HG03521 (cell line): ENCODE results near the gene BCL2.

Experiments
- ATAC-seq: cut with Tn5 transposase; IDR thresholded peaks from one replicate; pipeline ENCODE4 v1.9.1; 2021; ENCODE audit warnings: mild to moderate bottlenecking, moderate library complexity; ENCODE audit not compliant: unreplicated experiment

BCL2 gene

GRCh38 chr18:63146828-63147409 lies 172.7 kb downstream of the BCL2 start:
- ATAC-seq: no peak

DNA sequence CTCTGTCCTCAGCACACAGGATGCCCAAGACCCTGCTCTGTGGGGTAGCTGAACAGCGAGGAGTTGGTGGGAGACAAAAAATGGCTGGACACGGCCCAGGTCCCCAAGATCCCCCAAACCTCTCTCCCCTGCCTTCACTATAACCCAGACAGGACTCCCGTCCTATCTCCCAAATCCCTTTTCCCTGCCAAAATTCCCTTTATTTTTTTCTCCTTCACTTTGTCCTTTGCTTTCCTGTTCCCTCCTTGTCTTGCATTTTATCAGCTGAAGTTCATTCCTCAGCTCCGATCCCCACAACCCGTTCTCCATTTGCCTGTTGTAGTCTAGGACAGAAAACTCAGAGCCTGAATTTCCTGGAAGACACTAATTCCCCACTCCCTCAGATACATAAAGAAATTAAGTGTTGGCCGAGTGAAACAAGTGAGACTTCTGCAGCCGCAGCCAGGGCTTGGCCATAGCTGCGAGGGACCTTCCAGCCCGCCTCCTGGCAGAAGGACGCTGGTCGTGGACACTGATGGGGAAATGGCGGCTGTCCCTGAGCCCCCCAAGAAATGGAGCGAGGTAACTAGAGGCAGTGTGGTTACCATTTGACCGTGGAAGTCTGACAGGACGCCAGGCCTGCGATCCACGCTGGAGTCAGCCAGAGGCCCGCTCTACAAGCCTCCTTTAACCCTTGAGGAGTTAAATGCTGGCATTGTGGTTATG lies 173.6 kb downstream of the BCL2 start:
- ATAC-seq: no peak

DNA sequence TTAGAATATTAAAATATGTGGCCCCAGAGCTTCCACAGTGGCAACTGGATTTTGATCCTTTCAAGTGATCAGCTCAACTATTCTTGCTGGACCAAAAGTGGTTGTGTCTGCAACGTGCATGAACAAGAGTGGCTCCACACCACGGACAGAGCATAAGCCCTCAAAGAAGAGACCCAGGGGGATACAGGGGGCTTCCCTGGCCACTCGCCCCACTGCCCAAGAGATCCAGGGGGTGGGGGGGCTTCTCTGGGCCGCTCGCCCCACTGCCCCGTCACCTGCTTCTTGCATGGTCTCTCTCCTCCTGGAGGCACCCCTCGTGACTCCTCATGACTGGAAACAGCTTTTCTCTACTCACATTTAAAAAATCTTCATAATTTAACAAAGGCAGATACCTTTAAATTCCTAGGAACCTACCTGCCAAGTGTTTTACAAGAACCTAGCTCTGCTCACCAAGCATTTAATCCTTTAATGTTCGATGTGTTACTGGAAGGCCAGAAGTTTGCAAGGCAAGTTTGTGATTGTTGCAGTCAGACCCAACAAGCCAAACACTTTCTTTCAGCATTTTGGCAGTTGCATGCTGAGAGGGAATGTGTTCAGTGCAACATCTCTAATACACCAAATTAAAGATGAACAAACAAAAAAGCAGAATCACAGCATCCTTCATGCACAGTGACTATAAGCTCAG lies 174.3 kb downstream of the BCL2 start:
- no peak for ATAC-seq

- no peak for ATAC-seq
Observed at GRCh38 chr18:63144748-63145147, 174.8 kb downstream of the BCL2 start.

- no peak for ATAC-seq
Observed at GRCh38 chr18:63143330-63143771, 176.2 kb downstream of the BCL2 start.

GRCh38 chr18:63142594-63143225 lies 176.9 kb downstream of the BCL2 start:
- no peak for ATAC-seq

- ATAC-seq: peak; percentile 39
Observed at GRCh38 chr18:63141778-63142176, 177.8 kb downstream of the BCL2 start.

GRCh38 chr18:63140997-63141777 lies 178.4 kb downstream of the BCL2 start:
- ATAC-seq: no peak

GRCh38 chr18:63140038-63140450 lies 179.5 kb downstream of the BCL2 start:
- ATAC-seq: no peak

GRCh38 chr18:63138436-63139340 lies 180.9 kb downstream of the BCL2 start:
- peak; percentile 39 for ATAC-seq

DNA sequence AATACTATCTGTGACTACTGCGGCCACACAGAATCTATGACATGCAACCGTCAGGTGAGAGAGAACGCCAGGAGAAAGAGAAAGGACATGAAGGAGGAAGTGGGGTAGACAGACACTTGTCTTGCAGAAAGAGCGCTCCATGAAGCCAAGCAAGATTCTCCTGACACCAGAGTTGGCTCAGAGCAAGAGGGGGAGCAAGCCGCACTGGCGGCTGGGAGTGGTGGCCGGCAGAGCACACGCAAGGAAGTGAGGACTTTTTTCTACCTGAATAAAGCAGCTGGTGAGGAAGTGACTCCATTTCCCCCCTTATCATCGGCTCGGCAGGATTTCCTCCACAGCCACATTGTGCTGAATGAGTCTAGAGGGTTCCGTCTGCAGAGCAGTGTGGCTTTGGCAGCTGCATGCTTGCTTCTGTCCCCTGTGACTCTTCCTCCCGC lies 181.6 kb downstream of the BCL2 start:
- ATAC-seq: peak; percentile 17

DNA sequence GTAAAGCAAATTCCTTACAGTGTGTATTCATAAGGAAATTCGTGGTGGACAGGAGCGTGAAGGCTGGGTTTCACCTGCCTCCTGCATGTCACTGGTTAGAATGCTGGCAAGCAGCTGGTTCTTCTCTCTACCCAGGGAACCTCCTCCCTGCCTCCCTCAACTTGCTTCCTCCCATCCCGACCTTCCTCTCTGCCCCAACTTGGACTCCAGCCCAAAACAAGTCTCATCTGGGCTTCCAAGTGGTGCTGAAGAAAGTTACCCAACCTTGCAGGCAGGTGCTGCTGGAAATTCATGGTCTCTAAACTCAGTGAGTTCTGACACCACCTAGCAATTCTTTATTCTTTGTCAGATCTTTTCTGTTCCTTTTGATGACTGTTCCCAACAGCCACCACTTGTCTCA lies 184.5 kb downstream of the BCL2 start:
- ATAC-seq: no peak

- ATAC-seq: no peak
Observed at GRCh38 chr18:63132819-63133200, 186.8 kb downstream of the BCL2 start.

- no peak for ATAC-seq
Observed at GRCh38 chr18:63131959-63132818, 187.4 kb downstream of the BCL2 start.

DNA sequence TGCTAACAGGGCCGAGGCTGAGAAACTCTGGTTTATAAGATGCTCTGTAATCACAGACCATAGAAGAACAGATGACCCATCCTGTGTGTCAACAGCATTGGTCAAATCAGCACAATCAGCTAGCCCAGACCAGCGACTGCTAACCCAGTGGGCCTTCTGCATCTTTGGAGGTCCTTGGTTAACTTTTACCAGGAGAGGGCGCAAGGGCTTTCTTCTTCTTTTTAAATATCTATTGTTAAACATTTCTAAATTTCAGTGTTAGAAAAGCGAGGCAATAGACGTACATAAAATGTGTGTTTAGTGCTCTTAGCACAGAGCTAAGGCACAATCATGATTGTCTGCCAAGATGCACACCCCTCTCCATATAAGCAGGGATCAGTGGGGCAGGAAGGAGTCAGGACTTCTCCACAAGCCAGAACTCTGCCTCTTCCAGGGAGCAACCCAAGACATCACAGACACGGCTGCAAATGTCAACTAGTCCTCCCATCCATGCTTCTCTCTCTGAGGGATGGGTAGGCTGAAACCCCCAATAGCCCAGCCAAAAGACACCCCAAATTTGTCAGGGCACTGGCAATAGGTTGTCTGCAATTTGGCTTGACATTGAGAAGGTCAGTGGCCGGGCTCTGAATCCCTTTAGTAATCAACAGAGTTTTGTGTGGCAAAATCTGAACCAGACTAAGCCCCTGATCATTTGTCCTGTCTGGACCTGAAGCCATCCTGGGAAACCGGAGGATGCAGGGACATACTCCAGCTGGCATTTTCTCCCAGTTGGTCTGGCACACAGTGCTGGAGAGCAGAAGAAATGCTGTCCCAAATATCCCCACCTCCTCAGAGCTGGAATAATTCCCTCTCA lies 188.2 kb downstream of the BCL2 start:
- ATAC-seq: peak; percentile 46

- no peak for ATAC-seq
Observed at GRCh38 chr18:63130176-63130575, 189.4 kb downstream of the BCL2 start.

- no peak for ATAC-seq
Observed at GRCh38 chr18:63128237-63128974, 191.2 kb downstream of the BCL2 start.
